ENCODE data around the gene TIMP3. TPM values are rescaled to one million over a fixed set of nuclear protein-coding genes. Genes with fewer than 3 reads are reported as not detected.

Gene TIMP3
- total RNA-seq, 1 experiment from 2014 or later, result 0.87 TPM

DNA sequence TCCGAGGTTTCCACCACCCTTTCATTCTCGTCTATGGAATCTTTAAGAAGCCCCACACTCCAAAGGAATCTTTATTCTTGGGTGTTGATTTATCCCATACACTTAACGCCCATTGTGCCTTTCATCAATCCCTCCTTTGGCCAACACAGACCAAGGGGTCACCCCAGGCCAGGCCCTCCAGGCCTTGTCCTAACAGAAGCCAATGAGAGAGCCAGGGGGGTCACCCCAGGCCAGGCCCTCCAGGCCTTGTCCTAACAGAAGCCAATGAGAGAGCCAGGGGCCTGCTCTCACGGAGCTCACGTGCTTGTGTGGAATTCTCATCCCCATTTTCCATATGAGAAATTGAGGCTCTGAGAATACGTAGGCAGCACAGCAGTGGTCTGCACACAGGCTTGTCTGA lies 47.9 kb upstream of the TIMP3 start:
- Mint-ChIP-seq H3K4me3 (no peak overlapping the region), H3K27me3 (ENCODE audit: low read depth) (no peaks in the 10 kb centered on the region), H3K9me3 (no peaks in the 10 kb centered on the region), H3K36me3 (ENCODE audit: insufficient read depth in 1 of 3, low read depth in 3 of 3) (peaks cover 0 to 8% (median 3%) of the 10 kb centered on the region in 3 experiments; a peak in 2 of 7 replicates), H3K4me1 (no peaks in the 10 kb centered on the region), H3K27ac (0 out of 7 replicates have a peak overlapping the region, but pooled peaks of 1 of the 3 experiments have one; percentile 11)
- Histone ChIP-seq H4K91ac (ENCODE audit: insufficient read length, low read depth, low read length) (no peak overlapping the region), H3K4me1 (ENCODE audit: insufficient read depth, low read length) (no peaks in the 10 kb centered on the region), H3K4me2 (ENCODE audit: insufficient read depth, insufficient read length, low read length) (no peak overlapping the region), H2BK20ac (ENCODE audit: low read depth, low read length, poor library complexity, severe bottlenecking) (no peak overlapping the region), H2BK15ac (ENCODE audit: low read depth, low read length) (no peak overlapping the region), H4K5ac (ENCODE audit: insufficient read length, low read depth, low read length) (no peak overlapping the region), H2AK5ac (ENCODE audit: insufficient read length, low read length) (no peak overlapping the region), H3K18ac (ENCODE audit: insufficient read length, low read depth, low read length) (no peak overlapping the region), H4K8ac (replicated peaks; ENCODE audit: insufficient read length, low read depth, low read length) (no peak overlapping the region), H3K4ac (ENCODE audit: low read depth, low read length) (no peak overlapping the region), H3K23me2 (ENCODE audit: insufficient read length, low read depth, low read length, poor library complexity, severe bottlenecking) (no peaks in the 10 kb centered on the region), H3K79me1 (ENCODE audit: insufficient read depth, low read depth, low read length, poor library complexity, severe bottlenecking) (no peaks in the 10 kb centered on the region), H3K27me3 (ENCODE audit: insufficient read depth, low read length) (no peaks in the 10 kb centered on the region), H4K20me1 (ENCODE audit: control insufficient read depth, insufficient read depth, insufficient read length) (peaks cover 2% of the 10 kb centered on the region), H3K9ac (ENCODE audit: extremely low read depth, insufficient read length, low read length) (no peak overlapping the region), H3T11ph (ENCODE audit: low read length) (no peak overlapping the region), H2BK120ac (ENCODE audit: low read depth, low read length, poor library complexity, severe bottlenecking) (no peak overlapping the region), H3K56ac (ENCODE audit: insufficient read length, low read depth, low read length) (no peak overlapping the region), H2AFZ (ENCODE audit: low read length) (no peak overlapping the region), H3K27ac (ENCODE audit: insufficient read length, low read depth, low read length) (no peak overlapping the region), H3K79me2 (ENCODE audit: insufficient read depth, low read length) (no peaks in the 10 kb centered on the region), H3K9me3 (ENCODE audit: control insufficient read depth, low read depth, low read length) (no peaks in the 10 kb centered on the region), H2BK5ac (ENCODE audit: insufficient read length, low read length) (no peak overlapping the region), H2BK12ac (ENCODE audit: insufficient read length, low read depth, low read length) (no peak overlapping the region), H3K14ac (ENCODE audit: insufficient read depth, low read length) (no peak overlapping the region), H3K23ac (ENCODE audit: insufficient read length, low read depth, low read length) (no peak overlapping the region)
- DNase-seq, result no peak
- no CpG with 5 or more reads among the region's 6 CpGs for WGBS (ENCODE audit: extremely low coverage, insufficient read length, low lambda C conversion rate)
- TF ChIP-seq, protein P1, sequence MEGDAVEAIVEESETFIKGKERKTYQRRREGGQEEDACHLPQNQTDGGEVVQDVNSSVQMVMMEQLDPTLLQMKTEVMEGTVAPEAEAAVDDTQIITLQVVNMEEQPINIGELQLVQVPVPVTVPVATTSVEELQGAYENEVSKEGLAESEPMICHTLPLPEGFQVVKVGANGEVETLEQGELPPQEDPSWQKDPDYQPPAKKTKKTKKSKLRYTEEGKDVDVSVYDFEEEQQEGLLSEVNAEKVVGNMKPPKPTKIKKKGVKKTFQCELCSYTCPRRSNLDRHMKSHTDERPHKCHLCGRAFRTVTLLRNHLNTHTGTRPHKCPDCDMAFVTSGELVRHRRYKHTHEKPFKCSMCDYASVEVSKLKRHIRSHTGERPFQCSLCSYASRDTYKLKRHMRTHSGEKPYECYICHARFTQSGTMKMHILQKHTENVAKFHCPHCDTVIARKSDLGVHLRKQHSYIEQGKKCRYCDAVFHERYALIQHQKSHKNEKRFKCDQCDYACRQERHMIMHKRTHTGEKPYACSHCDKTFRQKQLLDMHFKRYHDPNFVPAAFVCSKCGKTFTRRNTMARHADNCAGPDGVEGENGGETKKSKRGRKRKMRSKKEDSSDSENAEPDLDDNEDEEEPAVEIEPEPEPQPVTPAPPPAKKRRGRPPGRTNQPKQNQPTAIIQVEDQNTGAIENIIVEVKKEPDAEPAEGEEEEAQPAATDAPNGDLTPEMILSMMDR (conservative IDR thresholded peaks at IDR 0.05), result no peak
